Stimulated activated CD4-positive, alpha-beta T cell treated with anti-CD3 and anti-CD28 coated beads, Interleukin-1b, Interleukin-23, amount 100 ng/mL, for 4 hours (primary cell): ENCODE results near the gene EEA1.
"Not testable (repeated sequence)": the region's sequence is repeated elsewhere in the genome, so short reads cannot be mapped to it uniquely, and the experiment has no call there.

Source experiments
- DNase-seq, 2 donors: peaks; one replicate each; pipeline ENCODE4 v3.0.0-alpha.2; 2020; ENCODE audit warnings: low read depth in 2 of 2

The EEA1 gene

DNA sequence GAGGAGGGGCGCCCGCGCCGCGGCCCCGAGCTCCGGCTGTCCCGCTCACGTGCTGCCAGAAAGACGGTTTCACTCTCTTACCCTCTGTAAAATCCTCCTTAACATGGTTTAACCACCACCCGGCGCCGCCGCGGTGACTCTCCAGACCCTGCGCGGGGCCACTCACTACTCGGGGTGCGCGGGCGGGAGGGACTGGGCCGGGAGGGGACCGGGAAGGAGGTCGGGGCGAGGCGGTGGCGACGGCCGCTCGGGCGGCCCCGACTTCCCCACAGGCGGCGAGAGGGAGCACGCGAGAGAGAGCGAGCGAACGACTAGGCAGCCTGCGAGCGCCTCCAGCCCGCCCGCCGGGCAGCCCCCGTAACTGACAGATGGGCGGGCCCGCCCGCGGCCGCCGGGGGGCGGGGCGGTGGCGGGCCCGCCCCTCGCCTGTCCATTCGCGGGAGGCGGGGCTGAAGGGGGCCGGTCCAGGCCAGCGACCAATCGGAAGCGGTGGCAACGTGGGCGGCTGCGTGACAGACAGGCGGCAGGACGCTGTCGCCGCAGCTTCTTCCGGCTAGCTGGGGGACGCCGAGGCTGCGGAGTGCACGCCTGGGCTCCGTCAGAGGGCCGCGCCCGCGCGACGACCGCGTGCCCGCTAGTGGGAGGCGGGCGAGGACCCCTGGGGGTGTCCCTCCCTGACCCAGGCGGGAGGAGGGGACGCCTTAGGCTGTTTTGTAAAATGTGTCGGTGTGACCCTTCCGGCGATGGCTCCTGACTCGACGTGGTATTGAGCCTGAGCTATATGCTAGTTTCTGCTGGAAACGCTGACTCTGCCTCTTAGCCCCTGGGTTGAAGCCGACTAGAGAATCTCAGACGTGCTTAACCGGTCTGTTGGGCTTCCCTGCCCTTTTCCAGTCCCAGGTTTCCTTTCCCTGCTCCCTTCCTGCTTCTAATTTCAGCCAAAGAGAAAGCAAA is at the start of gene EEA1:
EEA1 (minus strand) TSS at position 334 of the 954 bp plus-strand sequence; CDS start at position 105, 229 bp downstream.
- DNase-seq = peak; percentile 94 to 96

DNA sequence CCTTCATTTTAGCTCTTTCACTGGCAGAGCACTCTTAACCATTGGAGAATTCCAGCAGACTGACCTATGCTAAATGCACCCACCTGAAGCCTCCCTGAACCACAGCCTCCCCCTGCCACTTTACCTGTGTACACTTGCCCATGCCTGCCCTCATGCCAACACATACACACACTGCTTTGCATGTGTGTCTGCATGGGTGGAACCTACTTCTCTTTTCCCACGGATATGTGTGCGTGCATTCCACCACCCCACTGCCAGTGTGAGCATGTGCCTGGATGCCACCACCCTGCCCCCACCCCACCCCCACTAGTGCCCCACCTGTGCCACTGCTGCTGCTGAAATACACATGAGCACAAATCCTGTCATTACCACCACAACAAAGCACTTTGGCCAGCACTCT is 49.5 kb upstream of the EEA1 start:
- DNase-seq = no peak

DNA sequence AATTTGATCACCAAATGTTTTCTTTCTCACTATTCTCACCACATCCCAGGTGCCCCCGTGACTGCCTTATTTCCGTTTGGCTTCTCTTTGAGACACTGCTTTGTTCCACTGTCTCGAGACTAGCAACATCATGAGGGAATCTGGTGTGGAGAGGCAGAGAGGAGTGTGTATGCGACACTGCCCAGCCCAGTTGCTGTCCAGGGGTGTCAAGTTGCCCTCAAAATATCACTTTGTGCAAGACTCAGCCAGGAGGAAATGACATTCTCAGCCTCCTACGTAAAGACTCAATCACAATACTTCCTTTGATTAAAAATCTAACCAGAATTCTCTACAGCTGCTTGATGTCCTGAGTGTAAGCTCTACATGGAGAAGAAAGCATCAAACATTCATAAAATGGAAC is 48.2 kb upstream of the EEA1 start:
- no peak for DNase-seq

DNA sequence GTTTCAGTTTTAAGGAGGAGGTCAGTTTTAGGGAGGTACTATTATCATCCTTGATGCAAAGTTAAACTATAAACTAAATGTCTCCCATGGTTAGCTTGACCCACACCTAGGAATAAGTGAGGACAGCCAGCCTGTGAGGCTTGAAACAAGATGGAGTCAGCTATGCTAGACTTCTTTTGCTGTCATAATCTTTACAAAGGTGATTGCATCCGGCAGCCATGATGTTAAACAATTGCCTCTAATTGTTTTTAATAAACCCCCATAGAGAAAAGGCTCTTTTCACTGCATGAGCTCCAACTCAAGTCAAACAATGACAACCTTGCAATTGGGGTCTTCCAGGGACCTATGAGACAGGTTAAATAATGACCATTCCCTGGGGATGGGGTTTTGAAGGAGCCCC is 45.7 kb upstream of the EEA1 start:
- DNase-seq = no peak

DNA sequence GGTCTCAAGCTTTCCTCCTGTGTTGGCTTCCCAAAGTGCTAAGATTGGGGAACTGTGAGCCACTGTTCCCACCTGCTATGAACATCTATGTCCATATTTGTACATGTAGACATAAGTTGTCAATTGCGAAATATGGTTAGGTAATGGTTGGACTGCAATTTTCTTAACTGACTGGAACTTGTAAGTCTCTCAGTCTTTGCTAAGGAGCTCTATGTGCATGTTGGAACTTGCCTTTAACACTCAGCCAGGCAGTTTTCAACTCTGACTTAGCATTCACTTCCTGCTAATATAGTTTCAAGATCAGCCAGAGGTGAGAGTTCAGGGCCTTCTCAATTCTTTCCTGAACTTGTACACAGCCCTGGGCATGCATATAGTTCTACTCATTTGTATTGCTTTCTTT is 44.5 kb upstream of the EEA1 start:
- no peak for DNase-seq

DNA sequence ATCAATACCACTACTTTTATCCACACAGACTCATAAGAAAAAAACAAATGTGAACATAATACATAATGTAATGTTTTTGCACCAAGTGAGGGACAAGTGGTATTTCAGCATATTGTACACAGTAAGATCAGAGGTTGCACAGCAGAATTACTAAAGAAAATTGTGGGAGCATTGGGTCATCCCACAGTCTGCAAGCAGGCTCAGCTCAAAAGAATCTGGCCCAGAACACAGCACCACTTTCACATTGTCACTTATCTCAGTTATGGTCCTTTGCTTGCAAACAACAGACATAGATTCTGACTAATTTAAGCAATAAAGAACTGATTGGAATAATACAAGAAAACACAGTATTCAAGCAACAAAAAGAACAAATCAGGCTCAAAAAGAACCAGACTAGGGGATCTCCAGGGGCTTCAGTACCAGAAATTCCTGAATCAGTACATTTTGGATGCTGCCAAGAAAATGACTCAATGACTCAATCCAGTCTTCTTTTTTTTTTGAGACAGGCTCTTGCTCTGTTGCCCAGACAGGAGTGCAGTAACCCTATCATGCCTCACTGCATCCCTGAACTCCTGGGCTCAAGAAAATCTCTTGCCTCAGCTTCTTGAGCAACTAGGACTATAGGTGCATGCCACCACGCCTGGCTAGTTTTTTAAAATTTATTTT is 42.9 kb upstream of the EEA1 start:
- DNase-seq = no peak

DNA sequence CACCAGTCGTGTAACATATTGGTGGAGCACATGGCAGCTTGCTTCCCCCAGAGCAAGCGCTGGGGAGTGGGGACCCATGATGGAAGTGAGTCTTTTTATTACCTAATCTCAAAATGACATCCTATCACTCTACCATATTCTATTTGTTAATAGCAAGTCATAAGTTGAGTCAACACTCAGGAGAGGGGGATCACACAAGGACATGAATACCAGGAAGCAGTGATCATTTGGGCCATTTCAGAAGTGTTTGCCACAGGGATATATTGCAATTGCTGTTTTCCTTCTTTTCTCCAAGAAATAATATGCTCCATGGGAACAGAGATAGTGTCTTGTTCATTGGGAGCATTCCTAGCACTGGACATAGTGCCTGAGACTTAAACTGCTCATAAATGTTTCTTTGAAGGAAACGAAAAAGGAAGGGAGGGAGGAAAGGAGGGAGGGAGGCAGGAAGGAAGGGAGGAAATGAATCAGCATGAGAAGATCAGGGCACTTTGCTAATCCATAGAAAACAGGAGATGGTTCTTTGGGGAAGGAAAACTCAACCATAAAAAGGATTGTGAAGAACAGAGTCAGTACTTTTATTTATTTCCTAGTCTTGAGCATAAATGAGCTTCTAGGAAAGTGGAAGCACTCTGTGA is 39.2 kb upstream of the EEA1 start:
- DNase-seq = no peak

DNA sequence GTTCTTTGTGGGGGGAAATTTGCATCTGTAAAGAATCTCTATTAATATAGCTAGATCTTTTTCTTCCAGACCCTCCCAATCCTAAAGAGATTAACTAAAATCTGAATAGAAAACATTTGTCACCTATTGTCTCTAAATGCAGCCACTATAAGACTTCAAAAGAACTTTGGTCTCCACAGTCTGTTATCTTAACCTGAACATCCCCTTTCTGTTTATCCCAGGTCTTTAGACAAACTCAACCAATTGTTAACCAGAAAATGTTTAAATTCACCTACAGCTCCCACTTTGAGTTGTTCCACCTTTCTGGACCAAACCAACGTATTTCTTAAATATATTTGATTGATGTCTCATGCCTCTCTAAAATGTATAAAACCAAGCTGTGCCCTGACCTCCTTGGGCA is 35.3 kb upstream of the EEA1 start:
- not testable (repeated sequence) for DNase-seq

DNA sequence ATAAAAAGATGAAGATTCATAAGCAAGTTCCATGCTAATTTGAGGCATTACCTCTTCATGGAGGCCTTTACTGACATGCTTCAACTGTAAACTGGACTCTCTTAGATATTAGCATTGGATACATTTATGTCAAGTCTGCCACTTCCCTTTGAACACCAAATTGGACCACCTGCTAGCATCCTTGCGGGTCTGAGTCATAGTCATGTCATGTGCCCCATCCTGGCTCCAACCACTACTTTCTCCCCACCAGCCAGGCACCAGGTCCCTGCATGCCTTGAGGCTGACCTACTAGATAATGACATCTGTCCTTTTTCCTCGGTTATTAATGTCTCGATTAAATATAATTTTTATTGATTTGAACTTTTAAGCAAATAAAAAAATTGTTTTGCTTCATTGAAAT is 32.9 kb upstream of the EEA1 start:
- DNase-seq = no peak

DNA sequence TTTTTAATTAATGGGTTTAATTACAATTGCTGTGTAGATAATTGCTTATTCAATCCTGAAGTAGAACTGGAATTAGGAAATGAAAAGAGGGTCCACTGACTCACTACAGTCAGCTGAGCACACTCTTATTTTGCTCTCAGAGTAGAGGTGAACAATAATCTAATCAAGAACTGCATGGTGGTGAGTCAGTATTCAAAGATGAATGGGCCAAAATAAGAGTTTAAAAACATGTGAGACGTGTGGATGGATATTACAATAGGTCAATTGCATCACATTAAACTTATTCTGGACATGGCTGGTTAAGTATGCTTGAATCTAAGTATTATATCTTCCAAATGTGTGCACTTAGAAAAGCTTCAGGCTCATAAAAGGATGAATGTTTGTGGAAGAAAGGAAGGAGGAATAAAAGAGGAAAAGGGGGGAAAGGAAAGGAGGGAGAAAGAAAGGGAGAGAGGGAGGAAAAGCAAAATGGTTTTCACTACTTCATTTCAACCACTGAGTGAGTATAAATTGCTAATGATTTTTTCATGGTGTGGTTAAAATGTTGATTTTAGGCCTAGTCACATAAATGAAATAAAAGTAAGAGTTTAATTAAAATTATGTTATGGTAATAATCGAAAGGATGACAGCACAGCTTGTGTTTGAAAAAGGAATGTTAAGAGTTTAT is 27.0 kb upstream of the EEA1 start:
- no peak for DNase-seq

DNA sequence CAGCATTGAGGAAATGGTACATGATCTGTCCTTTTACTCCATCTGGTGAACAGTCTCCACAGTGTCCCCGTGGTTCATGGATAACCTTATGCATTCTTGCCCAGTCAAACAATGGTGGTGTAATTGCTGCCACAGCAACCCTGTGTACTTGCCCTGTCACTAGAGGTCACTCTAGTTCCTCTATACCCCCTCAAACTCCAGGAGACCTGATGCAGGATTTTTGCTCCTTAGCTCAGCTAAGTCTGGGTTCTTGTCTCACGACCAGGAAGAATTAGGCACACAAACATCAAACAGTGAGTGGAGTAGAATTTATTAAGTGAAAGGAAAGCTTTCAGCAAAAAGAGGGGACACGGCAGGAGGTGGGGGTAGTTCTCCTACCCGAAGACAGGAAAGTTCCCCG is 24.7 kb upstream of the EEA1 start:
- no peak for DNase-seq

DNA sequence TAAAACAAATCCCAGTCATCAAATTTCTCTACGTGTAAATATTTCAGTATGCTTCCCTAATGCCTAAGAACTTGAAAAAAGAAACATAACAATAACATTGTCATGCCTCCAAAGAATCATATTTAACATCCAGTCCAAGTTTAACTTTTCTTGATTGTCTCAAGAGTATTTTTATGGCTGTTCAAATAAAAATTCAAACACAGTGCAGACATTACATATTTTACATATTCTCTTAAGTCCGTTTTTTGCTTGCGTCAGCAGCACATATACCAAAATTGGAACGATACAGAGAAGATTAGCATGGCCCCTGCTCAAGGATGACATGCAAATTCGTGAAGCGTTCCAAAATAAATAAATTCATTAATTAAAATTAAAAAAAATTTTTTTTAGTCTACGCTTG is 23.3 kb upstream of the EEA1 start:
- DNase-seq = no peak

DNA sequence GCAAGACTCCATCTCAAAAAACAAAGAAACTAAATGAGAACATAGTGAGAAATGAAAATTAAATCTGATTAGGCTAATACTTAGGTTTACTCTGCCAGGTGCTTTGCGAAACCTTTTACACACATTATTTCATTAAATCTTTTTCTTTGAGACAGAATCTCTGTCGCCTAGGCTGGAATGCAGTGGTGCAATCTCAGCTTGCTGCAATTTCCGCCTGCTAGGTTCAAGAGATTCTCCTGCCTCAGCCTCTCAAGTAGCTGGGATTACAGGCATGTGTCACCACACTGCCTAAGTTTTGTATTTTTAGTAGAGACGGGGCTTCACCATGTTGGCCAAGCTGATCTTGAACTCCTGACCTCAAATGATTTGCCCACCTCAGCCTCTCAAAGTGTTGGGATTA is 21.9 kb upstream of the EEA1 start:
- no peak for DNase-seq

DNA sequence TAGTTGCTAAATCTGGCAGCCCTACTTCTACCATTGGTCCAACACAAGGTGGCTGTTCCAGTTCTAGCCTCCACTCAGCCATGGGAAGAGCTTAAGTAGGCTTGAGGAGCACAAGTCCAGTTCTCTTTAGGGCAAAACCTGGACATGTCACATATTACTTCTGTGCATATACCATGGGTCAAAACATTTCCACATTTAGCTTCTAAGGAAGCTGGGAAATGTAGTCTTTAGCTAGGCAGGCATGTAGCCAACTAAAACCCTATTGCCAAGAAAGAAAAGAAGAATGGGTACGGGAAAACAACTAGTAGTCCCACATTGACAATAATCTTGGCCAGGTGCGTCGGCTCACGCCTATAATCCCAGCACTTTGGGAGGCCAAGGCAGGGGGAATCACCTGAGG is 20.9 kb upstream of the EEA1 start:
- no peak for DNase-seq

DNA sequence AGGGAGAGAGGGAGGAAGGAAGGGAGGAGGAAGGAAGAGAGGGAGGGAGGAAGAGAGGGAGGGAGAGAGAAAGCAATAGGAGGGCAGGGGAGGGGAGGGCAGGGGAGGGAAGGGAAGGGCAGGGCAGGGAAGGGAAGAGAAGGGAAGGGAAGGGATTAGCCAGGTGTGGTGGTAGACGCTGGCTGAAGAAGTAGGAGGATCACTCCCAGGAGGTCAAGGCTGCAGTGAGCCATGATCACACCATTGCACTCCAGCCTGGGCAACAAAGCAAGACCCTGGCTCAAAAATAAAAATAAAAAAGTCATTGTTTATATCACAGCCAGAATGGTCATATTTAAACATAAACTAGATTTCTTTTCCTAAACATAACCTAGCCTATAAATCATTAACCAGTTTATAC is 20.4 kb upstream of the EEA1 start:
- DNase-seq = no peak

DNA sequence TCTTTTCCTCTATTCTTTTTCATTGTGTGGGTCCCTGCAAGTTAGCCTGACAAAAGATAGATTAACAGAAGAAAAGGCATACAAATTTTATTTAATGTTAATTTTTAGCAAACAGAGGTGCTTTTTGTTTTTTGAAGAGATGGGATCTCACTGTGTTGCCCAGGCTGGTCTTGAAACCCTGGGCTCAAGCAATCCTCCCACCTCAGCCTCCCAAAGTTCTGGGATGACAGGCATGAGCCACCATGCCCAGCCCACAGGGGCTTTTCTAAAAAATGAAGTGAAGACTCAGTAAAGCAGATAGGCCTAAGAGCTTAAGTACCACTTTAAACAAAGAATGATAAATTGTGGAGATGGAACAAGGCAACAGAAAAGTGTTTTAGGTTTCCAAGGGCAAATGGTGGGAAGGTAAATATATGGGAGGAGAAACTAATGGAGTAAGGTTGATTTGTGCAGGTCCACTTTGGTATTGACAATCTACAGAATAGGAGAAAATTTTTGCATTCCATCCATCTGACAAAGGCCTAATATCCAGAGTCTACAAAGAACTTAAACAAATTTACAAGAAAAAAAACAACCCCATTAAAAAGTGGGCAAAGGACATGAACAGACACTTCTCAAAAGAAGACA is 18.6 kb upstream of the EEA1 start:
- no peak for DNase-seq

DNA sequence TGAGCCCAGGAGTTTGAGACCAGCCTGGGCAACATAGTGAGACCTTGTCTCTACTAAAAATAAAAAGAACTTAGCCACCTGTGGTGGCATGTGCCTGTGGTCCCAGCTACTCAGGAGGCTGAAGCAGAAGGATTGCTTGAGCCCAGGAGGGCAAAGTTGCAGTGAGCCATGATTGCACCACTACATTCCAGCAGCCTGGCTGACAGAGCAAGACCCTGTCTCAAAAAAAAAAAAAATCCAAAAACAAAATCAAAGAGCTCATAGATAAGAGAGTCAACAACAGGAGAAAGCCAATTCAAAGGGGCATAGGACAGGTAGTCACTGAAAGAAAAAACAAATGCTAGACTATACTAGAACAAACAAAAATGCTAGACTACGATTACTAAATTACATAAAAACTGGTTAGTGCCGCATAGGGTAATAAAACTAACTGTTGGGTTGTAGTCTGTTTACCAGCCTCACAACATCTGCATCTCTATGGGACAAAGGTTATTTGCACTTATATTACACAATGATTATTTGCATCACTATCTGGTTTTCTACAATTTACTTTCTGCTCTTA is 16.6 kb upstream of the EEA1 start:
- DNase-seq = no peak

DNA sequence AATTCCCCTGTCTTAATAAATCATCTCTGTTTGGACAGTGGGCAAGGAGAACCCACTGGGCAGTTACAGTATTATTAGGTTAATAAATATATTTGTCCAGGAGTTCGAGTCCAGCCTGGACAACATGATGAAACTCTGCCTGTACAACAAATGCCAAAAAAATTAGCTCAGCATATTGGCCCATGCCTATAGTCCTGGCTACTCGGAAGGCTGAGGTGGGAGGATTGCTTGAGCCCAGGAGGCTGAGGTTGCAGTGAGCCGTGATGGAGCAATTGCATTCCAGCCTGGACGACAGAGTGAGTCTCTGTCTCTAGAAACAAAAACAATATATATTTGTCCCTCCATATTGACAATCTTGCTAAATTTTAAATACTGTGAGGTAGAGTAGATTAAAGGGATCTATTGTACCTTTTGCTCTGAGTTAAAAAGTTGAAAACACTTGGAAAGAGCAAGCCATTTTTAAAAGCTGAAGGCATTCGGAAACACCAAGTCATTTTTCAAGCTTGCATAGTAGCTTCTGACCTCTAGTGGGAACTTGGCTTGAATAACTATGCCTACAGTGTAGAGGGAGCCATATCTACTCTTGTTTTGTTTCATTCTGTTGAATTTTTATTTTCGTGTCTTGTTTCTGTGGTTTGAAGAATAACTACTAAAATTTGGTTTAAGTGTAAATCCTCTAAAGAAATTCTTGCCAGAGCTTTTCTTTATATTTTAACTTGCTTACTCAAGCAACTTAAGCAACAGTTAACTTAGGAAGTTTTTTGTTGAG is 14.6 kb upstream of the EEA1 start:
- DNase-seq = no peak

DNA sequence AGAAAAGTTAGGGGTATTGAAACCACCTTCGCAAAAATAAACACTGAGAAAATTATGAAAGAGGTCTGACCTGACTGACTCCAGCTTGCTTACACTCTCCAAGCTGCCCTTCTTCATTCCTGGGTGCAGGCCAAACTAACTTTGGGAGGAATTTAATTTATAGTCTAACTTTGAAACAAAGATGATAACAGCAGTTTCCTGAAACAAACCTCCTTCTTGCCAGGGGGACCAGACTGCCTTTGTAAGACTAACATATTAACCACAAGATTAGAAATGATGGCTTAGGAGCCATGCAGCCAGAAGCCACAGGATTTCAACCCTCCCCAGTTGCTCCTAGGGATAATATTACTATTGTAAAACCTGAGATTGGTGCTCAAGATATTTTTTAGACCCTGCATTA is 13.8 kb upstream of the EEA1 start:
- DNase-seq = no peak

DNA sequence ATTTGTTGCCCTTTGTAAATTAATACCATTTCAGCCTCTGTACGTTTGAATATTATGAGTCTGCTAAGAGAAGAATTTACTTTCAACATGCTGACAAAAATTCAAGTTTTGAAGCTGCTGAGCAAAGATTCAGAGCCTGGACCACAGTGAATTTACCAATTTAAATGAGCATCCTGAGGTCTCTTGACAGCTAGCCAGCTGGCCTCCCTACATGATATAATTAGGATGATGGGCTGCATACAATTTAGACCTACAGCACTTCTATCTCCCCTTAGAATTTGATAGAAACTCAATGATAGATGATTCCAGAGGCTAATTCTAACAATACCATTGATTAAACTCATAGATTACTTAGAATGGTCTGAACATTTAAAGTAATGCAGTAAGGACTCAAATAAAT is 10.0 kb upstream of the EEA1 start:
- DNase-seq = no peak

DNA sequence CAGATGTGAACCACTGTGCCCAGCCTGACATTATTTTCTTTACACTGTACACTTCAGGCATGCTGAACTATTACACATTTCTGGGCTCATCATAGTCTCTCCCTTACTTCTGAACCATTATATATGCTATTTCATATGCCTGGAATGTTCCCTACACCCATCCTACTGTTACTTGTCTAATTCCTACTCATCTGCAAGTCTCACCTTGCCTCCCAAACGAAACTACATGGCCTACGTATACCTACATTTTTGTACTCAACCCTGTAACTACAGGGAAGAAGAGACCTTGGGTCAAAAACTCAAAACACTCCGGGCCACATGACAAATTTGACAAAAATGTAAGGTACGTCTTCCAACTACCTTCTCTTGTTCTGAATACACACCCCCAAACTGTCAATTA is 9.5 kb upstream of the EEA1 start:
- DNase-seq = no peak
